ENCODE measurements around the gene RPTOR.

Gene RPTOR

GRCh38 chr17:80936723-80937122, 392.1 kb downstream of the RPTOR start:
- no peak for DNase-seq (ENCODE audit: low read depth)

- no peak for DNase-seq (ENCODE audit: low read depth)
These were observed 393.1 kb downstream of the RPTOR start for GRCh38 chr17:80937462-80938381.

GRCh38 chr17:80938556-80938955, 393.9 kb downstream of the RPTOR start:
- no peak for DNase-seq (ENCODE audit: low read depth)

- no peak for DNase-seq (ENCODE audit: low read depth)
These were observed 394.8 kb downstream of the RPTOR start for GRCh38 chr17:80939151-80940145.

GRCh38 chr17:80940171-80941123, 395.8 kb downstream of the RPTOR start:
- DNase-seq (ENCODE audit: low read depth): no peak

GRCh38 chr17:80941171-80941570, 396.5 kb downstream of the RPTOR start:
- DNase-seq (ENCODE audit: low read depth): no peak

- DNase-seq (ENCODE audit: low read depth): no peak
These were observed 397.2 kb downstream of the RPTOR start for GRCh38 chr17:80941743-80942422.

GRCh38 chr17:80942423-80943345, 398.0 kb downstream of the RPTOR start:
- DNase-seq (ENCODE audit: low read depth): peak; percentile 93

GRCh38 chr17:80943346-80944145, 398.9 kb downstream of the RPTOR start:
- no peak for DNase-seq (ENCODE audit: low read depth)

GRCh38 chr17:80944326-80944725, 399.7 kb downstream of the RPTOR start:
- DNase-seq (ENCODE audit: low read depth): no peak

- DNase-seq (ENCODE audit: low read depth): no peak
These were observed 401.1 kb downstream of the RPTOR start for GRCh38 chr17:80945736-80946135.

GRCh38 chr17:80946449-80946848, 401.8 kb downstream of the RPTOR start:
- no peak for DNase-seq (ENCODE audit: low read depth)

GRCh38 chr17:80947200-80947940, 402.7 kb downstream of the RPTOR start:
- DNase-seq (ENCODE audit: low read depth): no peak

- DNase-seq (ENCODE audit: low read depth): no peak
These were observed 403.7 kb downstream of the RPTOR start for GRCh38 chr17:80948019-80948975.

- no peak for DNase-seq (ENCODE audit: low read depth)
These were observed 404.4 kb downstream of the RPTOR start for GRCh38 chr17:80948976-80949450.

- no peak for DNase-seq (ENCODE audit: low read depth)
These were observed 405.1 kb downstream of the RPTOR start for GRCh38 chr17:80949451-80950421.

Measured in fibroblast of the conjunctiva (primary cell).